ENCODE data around the gene SSC5D.

GRCh38 chr19:55520691-55521292, 32.6 kb downstream of the SSC5D start:
- TF ChIP-seq, protein P1, sequence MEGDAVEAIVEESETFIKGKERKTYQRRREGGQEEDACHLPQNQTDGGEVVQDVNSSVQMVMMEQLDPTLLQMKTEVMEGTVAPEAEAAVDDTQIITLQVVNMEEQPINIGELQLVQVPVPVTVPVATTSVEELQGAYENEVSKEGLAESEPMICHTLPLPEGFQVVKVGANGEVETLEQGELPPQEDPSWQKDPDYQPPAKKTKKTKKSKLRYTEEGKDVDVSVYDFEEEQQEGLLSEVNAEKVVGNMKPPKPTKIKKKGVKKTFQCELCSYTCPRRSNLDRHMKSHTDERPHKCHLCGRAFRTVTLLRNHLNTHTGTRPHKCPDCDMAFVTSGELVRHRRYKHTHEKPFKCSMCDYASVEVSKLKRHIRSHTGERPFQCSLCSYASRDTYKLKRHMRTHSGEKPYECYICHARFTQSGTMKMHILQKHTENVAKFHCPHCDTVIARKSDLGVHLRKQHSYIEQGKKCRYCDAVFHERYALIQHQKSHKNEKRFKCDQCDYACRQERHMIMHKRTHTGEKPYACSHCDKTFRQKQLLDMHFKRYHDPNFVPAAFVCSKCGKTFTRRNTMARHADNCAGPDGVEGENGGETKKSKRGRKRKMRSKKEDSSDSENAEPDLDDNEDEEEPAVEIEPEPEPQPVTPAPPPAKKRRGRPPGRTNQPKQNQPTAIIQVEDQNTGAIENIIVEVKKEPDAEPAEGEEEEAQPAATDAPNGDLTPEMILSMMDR (IDR thresholded peaks at IDR 0.05 in 8 of 11, conservative IDR thresholded peaks at IDR 0.05 in 3 of 11): no peak
- no peak for TF ChIP-seq POLR2AphosphoS5 (IDR thresholded peaks at IDR 0.05)

All from spleen (tissue), 7 donors.